Measurements from ENCODE around the gene COX6B2. TPM values are rescaled to one million over a fixed set of nuclear protein-coding genes. Genes with fewer than 3 reads are reported as not detected.
A peak's percentile ranks its signal among the peaks of the same experiment; 100 is the strongest.

The COX6B2 gene
- total and polyA plus RNA-seq, 2 of the 13 experiments (the other 11 are each of a cell fraction or from before 2014, with no cell fraction given): 0.21 TPM; not detected in 1

DNA sequence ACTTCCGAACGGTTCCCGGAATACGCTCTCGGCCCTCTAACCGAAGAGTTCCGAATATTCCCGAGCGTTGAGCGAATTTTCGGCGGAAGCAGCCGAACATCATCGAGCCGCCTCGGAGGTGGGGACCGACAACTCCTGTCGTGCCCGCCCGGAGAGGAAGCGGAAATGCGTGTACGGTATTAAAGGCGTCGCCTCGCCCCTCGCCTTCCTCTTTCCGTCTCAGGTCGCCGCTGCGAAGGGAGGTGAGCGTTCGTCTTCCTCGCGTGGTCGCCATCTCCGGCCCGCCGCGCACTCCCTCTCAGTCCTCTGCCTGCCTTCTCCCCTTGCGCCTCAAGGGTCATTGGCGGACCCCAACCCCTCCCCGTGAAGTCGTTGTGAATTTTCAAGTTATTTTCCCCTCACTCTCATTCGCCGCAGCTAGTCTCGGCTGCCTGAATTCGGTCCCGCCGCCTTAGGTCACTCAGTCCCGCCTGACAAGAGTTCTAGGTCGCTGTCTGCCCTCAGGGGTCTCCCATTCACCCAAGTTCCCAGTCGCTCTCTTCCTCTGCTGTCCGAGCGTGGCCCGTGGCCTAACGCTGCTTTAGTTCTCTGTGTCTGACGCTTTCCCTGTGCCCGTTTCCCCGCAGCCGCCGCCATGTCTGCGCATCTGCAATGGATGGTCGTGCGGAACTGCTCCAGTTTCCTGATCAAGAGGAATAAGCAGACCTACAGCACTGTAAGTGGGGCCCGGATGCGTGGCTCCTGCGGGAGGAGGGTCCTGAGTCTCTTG lies 31.4 kb upstream of the COX6B2 start, which contains the start of gene RPL28 (continued):
- no peak for TF ChIP-seq TCF7 (IDR thresholded peaks at IDR 0.05; ENCODE audit: low read depth)
- TF ChIP-seq SP4 (CRISPR knock-in tag; IDR thresholded peaks at IDR 0.05): peak; percentile 78
- peak; percentile 100 for TF ChIP-seq TAF1 (CRISPR knock-in tag; IDR thresholded peaks at IDR 0.05)
- TF ChIP-seq, protein P1, sequence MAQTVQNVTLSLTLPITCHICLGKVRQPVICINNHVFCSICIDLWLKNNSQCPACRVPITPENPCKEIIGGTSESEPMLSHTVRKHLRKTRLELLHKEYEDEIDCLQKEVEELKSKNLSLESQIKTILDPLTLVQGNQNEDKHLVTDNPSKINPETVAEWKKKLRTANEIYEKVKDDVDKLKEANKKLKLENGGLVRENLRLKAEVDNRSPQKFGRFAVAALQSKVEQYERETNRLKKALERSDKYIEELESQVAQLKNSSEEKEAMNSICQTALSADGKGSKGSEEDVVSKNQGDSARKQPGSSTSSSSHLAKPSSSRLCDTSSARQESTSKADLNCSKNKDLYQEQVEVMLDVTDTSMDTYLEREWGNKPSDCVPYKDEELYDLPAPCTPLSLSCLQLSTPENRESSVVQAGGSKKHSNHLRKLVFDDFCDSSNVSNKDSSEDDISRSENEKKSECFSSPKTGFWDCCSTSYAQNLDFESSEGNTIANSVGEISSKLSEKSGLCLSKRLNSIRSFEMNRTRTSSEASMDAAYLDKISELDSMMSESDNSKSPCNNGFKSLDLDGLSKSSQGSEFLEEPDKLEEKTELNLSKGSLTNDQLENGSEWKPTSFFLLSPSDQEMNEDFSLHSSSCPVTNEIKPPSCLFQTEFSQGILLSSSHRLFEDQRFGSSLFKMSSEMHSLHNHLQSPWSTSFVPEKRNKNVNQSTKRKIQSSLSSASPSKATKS (CRISPR knock-in tag; IDR thresholded peaks at IDR 0.05): no peak
- TF ChIP-seq SP2 (CRISPR knock-in tag; IDR thresholded peaks at IDR 0.05): peak; percentile 68
- TF ChIP-seq, protein P2, sequence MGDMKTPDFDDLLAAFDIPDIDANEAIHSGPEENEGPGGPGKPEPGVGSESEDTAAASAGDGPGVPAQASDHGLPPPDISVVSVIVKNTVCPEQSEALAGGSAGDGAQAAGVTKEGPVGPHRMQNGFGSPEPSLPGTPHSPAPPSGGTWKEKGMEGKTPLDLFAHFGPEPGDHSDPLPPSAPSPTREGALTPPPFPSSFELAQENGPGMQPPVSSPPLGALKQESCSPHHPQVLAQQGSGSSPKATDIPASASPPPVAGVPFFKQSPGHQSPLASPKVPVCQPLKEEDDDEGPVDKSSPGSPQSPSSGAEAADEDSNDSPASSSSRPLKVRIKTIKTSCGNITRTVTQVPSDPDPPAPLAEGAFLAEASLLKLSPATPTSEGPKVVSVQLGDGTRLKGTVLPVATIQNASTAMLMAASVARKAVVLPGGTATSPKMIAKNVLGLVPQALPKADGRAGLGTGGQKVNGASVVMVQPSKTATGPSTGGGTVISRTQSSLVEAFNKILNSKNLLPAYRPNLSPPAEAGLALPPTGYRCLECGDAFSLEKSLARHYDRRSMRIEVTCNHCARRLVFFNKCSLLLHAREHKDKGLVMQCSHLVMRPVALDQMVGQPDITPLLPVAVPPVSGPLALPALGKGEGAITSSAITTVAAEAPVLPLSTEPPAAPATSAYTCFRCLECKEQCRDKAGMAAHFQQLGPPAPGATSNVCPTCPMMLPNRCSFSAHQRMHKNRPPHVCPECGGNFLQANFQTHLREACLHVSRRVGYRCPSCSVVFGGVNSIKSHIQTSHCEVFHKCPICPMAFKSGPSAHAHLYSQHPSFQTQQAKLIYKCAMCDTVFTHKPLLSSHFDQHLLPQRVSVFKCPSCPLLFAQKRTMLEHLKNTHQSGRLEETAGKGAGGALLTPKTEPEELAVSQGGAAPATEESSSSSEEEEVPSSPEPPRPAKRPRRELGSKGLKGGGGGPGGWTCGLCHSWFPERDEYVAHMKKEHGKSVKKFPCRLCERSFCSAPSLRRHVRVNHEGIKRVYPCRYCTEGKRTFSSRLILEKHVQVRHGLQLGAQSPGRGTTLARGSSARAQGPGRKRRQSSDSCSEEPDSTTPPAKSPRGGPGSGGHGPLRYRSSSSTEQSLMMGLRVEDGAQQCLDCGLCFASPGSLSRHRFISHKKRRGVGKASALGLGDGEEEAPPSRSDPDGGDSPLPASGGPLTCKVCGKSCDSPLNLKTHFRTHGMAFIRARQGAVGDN (CRISPR knock-in tag; IDR thresholded peaks at IDR 0.05): peak; percentile 71
- TF ChIP-seq IKZF4 (CRISPR knock-in tag; IDR thresholded peaks at IDR 0.05; ENCODE audit: borderline replicate concordance, low read depth, not compliant biosample characterization): peak; percentile 93
- TF ChIP-seq, protein P3, sequence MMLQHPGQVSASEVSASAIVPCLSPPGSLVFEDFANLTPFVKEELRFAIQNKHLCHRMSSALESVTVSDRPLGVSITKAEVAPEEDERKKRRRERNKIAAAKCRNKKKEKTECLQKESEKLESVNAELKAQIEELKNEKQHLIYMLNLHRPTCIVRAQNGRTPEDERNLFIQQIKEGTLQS (CRISPR knock-in tag; IDR thresholded peaks at IDR 0.05): peak; percentile 21; the same call in 1 of the 2 replicates
- peak; percentile 97 for TF ChIP-seq KLF6 (CRISPR knock-in tag; IDR thresholded peaks at IDR 0.05)
- TF ChIP-seq, protein P4, sequence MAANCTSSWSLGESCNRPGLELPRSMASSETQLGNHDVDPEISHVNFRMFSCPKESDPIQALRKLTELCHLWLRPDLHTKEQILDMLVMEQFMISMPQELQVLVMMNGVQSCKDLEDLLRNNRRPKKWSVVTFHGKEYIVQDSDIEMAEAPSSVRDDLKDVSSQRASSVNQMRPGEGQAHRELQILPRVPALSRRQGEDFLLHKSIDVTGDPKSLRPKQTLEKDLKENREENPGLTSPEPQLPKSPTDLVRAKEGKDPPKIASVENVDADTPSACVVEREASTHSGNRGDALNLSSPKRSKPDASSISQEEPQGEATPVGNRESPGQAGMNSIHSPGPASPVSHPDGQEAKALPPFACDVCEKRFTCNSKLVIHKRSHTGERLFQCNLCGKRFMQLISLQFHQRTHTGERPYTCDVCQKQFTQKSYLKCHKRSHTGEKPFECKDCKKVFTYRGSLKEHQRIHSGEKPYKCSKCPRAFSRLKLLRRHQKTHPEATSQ (CRISPR knock-in tag; IDR thresholded peaks at IDR 0.05; ENCODE audit: borderline replicate concordance): no peak
- no peak for TF ChIP-seq ZNF3 (CRISPR knock-in tag; IDR thresholded peaks at IDR 0.05)
- TF ChIP-seq PHF8 (CRISPR knock-in tag; IDR thresholded peaks at IDR 0.05): peak; percentile 76
- TF ChIP-seq, protein P5, sequence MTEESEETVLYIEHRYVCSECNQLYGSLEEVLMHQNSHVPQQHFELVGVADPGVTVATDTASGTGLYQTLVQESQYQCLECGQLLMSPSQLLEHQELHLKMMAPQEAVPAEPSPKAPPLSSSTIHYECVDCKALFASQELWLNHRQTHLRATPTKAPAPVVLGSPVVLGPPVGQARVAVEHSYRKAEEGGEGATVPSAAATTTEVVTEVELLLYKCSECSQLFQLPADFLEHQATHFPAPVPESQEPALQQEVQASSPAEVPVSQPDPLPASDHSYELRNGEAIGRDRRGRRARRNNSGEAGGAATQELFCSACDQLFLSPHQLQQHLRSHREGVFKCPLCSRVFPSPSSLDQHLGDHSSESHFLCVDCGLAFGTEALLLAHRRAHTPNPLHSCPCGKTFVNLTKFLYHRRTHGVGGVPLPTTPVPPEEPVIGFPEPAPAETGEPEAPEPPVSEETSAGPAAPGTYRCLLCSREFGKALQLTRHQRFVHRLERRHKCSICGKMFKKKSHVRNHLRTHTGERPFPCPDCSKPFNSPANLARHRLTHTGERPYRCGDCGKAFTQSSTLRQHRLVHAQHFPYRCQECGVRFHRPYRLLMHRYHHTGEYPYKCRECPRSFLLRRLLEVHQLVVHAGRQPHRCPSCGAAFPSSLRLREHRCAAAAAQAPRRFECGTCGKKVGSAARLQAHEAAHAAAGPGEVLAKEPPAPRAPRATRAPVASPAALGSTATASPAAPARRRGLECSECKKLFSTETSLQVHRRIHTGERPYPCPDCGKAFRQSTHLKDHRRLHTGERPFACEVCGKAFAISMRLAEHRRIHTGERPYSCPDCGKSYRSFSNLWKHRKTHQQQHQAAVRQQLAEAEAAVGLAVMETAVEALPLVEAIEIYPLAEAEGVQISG (CRISPR knock-in tag; IDR thresholded peaks at IDR 0.05): peak; percentile 88
- peak; percentile 72 for TF ChIP-seq RXRB (CRISPR knock-in tag; IDR thresholded peaks at IDR 0.05; ENCODE audit: borderline replicate concordance)
- 0 out of 2 replicates have a peak, but pooled peaks have one; percentile 66 for TF ChIP-seq STAT5B (CRISPR knock-in tag; IDR thresholded peaks at IDR 0.05)
- TF ChIP-seq ZFP1 (CRISPR knock-in tag; IDR thresholded peaks at IDR 0.05): no peak
- TF ChIP-seq ZNF264 (CRISPR knock-in tag; IDR thresholded peaks at IDR 0.05): peak; percentile 67; the same call in 1 of the 2 replicates
- no peak for TF ChIP-seq ZNF790 (CRISPR knock-in tag; IDR thresholded peaks at IDR 0.05; ENCODE audit: borderline replicate concordance)
- TF ChIP-seq ZNF235 (CRISPR knock-in tag; IDR thresholded peaks at IDR 0.05; ENCODE audit: borderline replicate concordance): no peak

All from HepG2 (cell line).